H1 (cell line): ENCODE results near the gene ADCY9.

ENCODE experiments used
- CTCF ChIP-seq, 3 experiments: IDR thresholded peaks; 1 replicate in 2 of 3; 2 replicates in 1 of 3; pipeline versions ENCODE4 v1.5.1 to v1.6.1; 2011; ENCODE audit warnings: low read length in 3 of 3, mild to moderate bottlenecking in 3 of 3, inconsistent platforms in 2 of 3, low read depth in 1 of 3, moderate library complexity in 1 of 3; ENCODE audit not compliant: insufficient read depth in 1 of 3; ENCODE audit errors: control extremely low read depth in 1 of 3
- E2F6 ChIP-seq: IDR thresholded peaks from 2 replicates; pipeline ENCODE4 v1.6.1; 2012; ENCODE audit warnings: inconsistent platforms
- PHF8 ChIP-seq: fragments of 200-600 bp; sonication (generic); conservative IDR thresholded peaks from 2 replicates; pipeline ENCODE4 v1.7.1; 2012; ENCODE audit warnings: low read depth, mild to moderate bottlenecking, inconsistent platforms, low read length, moderate library complexity
- SP2 ChIP-seq: IDR thresholded peaks from 2 replicates; pipeline ENCODE4 v1.6.1; 2012; ENCODE audit warnings: mild to moderate bottlenecking, low read length, inconsistent platforms

GRCh38 chr16:3971261-3971660 lies 145.0 kb downstream of the ADCY9 start:
- TF ChIP-seq SP2 (no peak), E2F6 (no peak), CTCF (IDR thresholded peaks at IDR 0.05; ENCODE audit: control extremely low read depth in 1 of 3, insufficient read depth in 1 of 3, low read depth in 1 of 3, low read length in 3 of 3) (no peak), PHF8 (no peak)
